Measurements from ENCODE around the gene PILRA. TPM values are rescaled to one million over a fixed set of nuclear protein-coding genes. Genes with fewer than 3 reads are reported as not detected.
"Not testable (repeated sequence)": the region's sequence is repeated elsewhere in the genome, so short reads cannot be mapped to it uniquely, and the experiment has no call there.

The PILRA gene
- total RNA-seq: 10 to 100 TPM; 11.2 to 21.5 TPM
- polyA plus RNA-seq: 10 to 100 TPM in 1 of 2 donors, 1 to 10 TPM in 1; 5.8 to 10.6 TPM
- long read RNA-seq, donor 1, transcript PILRA-201 (7 exons, 1,316 nt): minor isoform, 5 of 18 reads
- long read RNA-seq, donor 1, transcript PILRA-202 (6 exons, 1,011 nt): major isoform, 7 of 18 reads
- long read RNA-seq, donor 1, partial matches to known transcripts: 3 of 18 reads
- long read RNA-seq, donor 1, other reads (novel, unspliced or antisense): 3 of 18 reads
- long read RNA-seq, donor 2, partial matches to known transcripts: 0 of 10 reads
- long read RNA-seq, donor 2, other reads (novel, unspliced or antisense): 4 of 10 reads

DNA sequence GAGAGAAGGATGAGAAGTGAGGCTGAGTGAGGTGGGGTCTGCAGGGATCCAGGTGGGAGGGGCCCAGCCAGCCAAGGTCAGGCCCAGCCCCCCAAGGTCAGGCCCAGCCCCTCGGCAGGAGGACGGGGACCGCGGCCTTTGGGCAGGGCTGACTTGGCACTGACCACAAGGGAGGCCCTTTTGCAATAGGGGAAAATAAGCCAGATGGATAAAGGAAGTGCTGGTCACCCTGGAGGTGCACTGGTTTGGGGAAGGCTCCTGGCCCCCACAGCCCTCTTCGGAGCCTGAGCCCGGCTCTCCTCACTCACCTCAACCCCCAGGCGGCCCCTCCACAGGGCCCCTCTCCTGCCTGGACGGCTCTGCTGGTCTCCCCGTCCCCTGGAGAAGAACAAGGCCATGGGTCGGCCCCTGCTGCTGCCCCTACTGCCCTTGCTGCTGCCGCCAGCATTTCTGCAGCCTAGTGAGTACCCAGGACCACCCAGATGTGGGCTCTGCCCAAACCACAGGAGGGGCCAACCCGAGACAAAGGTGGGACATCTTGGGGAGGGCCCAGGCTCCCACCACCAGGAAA lies at the start of gene PILRA:
TSS of gene PILRA (plus strand) at position 227 of the 571 bp plus-strand sequence. CDS start at position 397, 170 bp downstream.
- intact Hi-C loops (cut with DNase I): no loop called here
- H3K4me3 ChIP-seq (ENCODE audit: low read length in 2 of 2): no peak within 1 kb of the TSS
- peak; percentile 65 for ATAC-seq (ENCODE audit: low FRiP score)
- no peaks in the 10 kb centered on the region for H3K36me3 ChIP-seq (ENCODE audit: control insufficient read depth in 1 of 2, insufficient read depth in 2 of 2, low read length in 1 of 2)
- no peak for DNase-seq
- no peaks in the 10 kb centered on the region for H3K27me3 ChIP-seq (ENCODE audit: control insufficient read depth in 1 of 2, insufficient read depth in 2 of 2, low read length in 1 of 2)
- H3K4me1 ChIP-seq (ENCODE audit: control insufficient read depth in 1 of 2, insufficient read depth in 2 of 2, low read length in 2 of 2): no peaks in the 10 kb centered on the region
- no peak within 1 kb of the TSS for H3K27ac ChIP-seq (ENCODE audit: low read depth in 1 of 2, low read length in 2 of 2)
- no peaks in the 10 kb centered on the region for H3K9me3 ChIP-seq (ENCODE audit: control insufficient read depth, low read length)
- WGBS, 2 donors: 35 to 45% methylated on average over 5 to 12 of the region's 12 CpGs

DNA sequence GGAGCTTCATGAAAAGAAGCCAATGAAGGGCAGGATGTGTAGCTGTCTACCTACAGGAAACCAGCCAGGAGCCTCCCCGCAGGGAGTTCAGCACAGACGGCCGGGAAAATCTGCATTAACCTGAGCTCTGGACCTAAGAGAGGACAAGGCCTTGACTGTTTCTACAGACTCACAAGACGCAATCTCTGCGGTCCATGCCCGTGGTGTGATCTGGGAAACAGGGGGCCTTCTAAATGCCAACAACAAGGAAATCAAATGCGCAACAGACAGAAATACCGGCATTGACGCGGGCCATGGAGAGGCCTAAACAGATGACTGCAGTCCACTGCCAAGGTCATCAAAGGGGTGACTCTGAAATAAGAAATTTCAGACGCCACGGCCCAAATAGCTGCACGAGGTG lies 49.1 kb upstream of the PILRA start:
- DNase-seq; H3K4me1 ChIP-seq (ENCODE audit: control insufficient read depth in 1 of 2, insufficient read depth in 2 of 2, low read length in 2 of 2); ATAC-seq (ENCODE audit: low FRiP score); H3K27me3 ChIP-seq (ENCODE audit: control insufficient read depth in 1 of 2, insufficient read depth in 2 of 2, low read length in 1 of 2); H3K36me3 ChIP-seq (ENCODE audit: control insufficient read depth in 1 of 2, insufficient read depth in 2 of 2, low read length in 1 of 2); H3K4me3 ChIP-seq (ENCODE audit: low read length in 2 of 2); intact Hi-C loops (cut with DNase I); H3K9me3 ChIP-seq (ENCODE audit: control insufficient read depth, low read length); H3K27ac ChIP-seq (ENCODE audit: low read depth in 1 of 2, low read length in 2 of 2): not testable (repeated sequence)
- WGBS, 2 donors: 90 to 91% methylated on average over 10 to 13 of the region's 13 CpGs

DNA sequence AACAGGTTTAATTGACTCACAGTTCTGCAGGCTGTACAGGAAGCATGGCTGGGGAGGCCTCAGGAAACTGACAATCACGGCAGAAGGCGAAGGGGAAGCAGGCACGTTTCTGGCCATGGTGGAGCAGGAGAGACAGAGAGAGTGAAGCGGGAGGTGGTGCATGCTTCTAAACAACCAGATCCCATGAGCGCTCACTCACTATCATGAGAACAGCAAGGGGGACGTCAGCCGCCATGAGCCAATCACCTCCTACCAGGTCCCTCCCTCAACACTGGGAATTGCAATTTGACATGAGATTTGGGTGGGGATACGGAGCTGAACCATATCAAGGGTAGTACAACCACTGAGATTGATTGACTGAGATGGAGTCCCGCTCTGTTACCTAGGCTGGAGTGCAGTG lies 47.6 kb upstream of the PILRA start:
- H3K9me3 ChIP-seq (ENCODE audit: control insufficient read depth, low read length); H3K27me3 ChIP-seq (ENCODE audit: control insufficient read depth in 1 of 2, insufficient read depth in 2 of 2, low read length in 1 of 2); DNase-seq; H3K36me3 ChIP-seq (ENCODE audit: control insufficient read depth in 1 of 2, insufficient read depth in 2 of 2, low read length in 1 of 2); intact Hi-C loops (cut with DNase I); H3K4me3 ChIP-seq (ENCODE audit: low read length in 2 of 2); ATAC-seq (ENCODE audit: low FRiP score); H3K4me1 ChIP-seq (ENCODE audit: control insufficient read depth in 1 of 2, insufficient read depth in 2 of 2, low read length in 2 of 2); H3K27ac ChIP-seq (ENCODE audit: low read depth in 1 of 2, low read length in 2 of 2): not testable (repeated sequence)
- WGBS, 2 donors: 91 to 94% methylated on average over 9 of the region's 9 CpGs

DNA sequence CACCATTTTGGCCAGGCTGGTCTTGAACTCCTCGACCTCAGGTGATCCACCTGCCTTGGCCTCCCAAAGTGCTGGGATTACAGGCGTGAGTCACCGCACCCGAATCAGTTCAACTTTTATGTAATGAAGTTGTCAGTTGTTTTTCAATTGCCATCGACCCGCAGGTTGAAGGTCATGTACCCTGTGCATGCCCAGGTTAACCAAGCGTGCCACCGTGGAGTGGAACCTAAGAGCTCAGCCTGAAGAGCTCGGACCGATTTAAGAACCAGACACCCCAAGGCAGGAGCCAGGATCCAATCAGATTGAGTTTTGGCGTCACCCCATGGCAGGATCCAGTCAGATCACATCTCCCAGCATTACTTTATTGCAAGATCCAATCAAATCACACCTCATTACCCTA lies 46.4 kb upstream of the PILRA start:
- H3K4me1 ChIP-seq (ENCODE audit: control insufficient read depth in 1 of 2, insufficient read depth in 2 of 2, low read length in 2 of 2); intact Hi-C loops (cut with DNase I); H3K27ac ChIP-seq (ENCODE audit: low read depth in 1 of 2, low read length in 2 of 2); H3K4me3 ChIP-seq (ENCODE audit: low read length in 2 of 2); DNase-seq; H3K9me3 ChIP-seq (ENCODE audit: control insufficient read depth, low read length); H3K36me3 ChIP-seq (ENCODE audit: control insufficient read depth in 1 of 2, insufficient read depth in 2 of 2, low read length in 1 of 2); H3K27me3 ChIP-seq (ENCODE audit: control insufficient read depth in 1 of 2, insufficient read depth in 2 of 2, low read length in 1 of 2); ATAC-seq (ENCODE audit: low FRiP score): not testable (repeated sequence)
- 89 to 91% methylated on average over 10 of the region's 11 CpGs for WGBS, 2 donors

DNA sequence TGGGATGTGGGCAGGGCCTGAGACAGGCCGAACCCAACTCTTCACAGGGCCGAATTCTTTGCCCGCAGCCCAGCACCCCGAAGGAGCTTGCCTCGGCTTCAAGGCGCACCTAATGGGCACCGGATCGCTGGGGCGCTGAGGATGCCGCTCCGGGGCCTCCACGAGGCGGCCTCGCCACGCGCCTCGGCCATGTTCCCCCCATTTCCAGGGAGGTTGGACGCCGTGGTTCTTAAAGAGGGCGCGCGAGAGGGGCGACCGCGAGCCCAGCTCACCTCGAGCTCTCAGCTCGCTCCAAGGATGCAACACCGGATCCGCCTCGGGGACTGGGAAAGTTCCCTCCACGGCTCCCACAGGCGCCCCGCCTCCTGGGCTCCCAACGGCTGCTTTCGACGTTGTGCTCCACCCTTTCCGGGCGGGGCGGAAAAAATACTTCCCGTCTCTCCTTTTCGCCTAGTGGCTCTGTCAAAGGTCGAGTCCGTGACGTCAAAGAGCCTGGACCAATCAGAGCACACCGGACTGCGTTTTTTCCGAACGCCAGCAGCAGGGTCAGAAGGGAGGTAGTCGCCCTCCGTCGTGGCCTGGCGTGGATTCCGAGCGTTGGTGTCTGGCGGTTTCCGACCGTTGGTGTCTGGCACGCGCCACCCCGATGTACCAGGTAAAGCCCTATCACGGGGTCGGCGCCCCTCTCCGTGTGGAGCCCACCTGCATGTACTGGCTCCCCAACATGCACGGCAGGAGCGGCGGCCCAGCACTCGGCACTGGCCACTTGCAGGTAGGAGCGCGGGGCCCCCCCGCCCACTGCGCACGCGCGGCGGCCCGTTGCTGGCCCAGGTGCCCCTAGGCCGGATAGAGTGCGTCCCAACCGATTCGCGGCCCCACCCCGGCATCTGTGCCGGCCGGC lies 37.5 kb upstream of the PILRA start:
- H3K27ac ChIP-seq (ENCODE audit: low read depth in 1 of 2, low read length in 2 of 2): peak overlapping the region in 1 of 2 donors; percentile 60
- H3K9me3 ChIP-seq (ENCODE audit: control insufficient read depth, low read length); H3K36me3 ChIP-seq (ENCODE audit: control insufficient read depth in 1 of 2, insufficient read depth in 2 of 2, low read length in 1 of 2); H3K4me1 ChIP-seq (ENCODE audit: control insufficient read depth in 1 of 2, insufficient read depth in 2 of 2, low read length in 2 of 2); H3K27me3 ChIP-seq (ENCODE audit: control insufficient read depth in 1 of 2, insufficient read depth in 2 of 2, low read length in 1 of 2); intact Hi-C loops (cut with DNase I): not testable (repeated sequence)
- WGBS, 2 donors: 0% methylated on average over 75 to 83 of the region's 85 CpGs
- DNase-seq (peak; percentile 96), ATAC-seq (ENCODE audit: low FRiP score) (peak; percentile 100)
- H3K4me3 ChIP-seq (ENCODE audit: low read length in 2 of 2): peak overlapping the region; percentile 7 to 94

DNA sequence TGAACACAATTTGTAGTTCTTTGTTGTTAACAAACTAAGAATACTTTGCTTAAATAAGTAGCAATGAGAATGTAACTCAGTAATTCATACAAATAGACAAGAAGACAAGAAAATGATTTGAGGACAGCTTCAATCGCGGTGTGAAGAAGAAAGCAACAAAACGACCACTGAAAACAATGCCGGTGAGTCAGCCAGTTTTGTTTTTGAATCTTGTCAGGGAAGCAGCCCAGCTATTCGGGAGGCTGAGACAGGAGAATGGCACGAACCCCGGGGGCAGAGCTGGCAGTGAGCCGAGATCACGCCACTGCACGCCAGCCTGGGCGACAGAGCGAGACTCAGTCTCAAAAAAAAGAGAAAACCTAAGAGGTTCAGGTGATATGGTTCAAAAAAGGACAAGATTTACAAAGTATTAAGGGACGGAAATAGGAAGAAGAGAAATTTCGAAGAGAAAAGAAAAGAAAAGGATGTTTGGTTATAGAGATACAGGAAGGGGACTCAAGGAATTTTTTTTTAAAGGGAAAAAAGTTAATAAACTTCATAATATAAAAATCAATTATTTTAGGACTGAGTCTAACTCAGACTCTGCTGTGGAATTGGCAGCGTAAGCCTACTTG lies 35.1 kb upstream of the PILRA start:
- DNase-seq; intact Hi-C loops (cut with DNase I): not testable (repeated sequence)
- WGBS, 2 donors: 86 to 87% methylated on average over 15 of the region's 15 CpGs

DNA sequence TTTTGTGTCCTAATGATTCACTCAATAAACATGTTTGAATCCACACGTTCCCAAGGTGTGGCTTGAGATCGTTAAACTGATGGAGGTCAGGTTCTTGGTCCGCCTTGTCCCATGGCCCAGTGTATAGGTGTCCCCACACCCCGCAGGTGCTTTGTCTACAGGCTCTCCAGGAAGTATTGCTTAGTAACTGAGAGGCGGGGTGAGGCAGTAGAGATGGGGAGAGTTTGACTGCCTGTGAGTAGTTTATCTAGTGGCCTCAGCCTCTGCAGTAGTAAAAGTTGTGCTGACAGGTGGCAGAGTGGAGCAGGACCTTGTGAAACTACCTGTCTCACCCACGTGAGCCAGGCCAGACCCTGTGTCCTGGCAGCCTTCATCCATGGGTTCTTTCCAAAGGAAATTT lies 32.0 kb upstream of the PILRA start:
- H3K36me3 ChIP-seq (ENCODE audit: control insufficient read depth in 1 of 2, insufficient read depth in 2 of 2, low read length in 1 of 2); intact Hi-C loops (cut with DNase I); H3K9me3 ChIP-seq (ENCODE audit: control insufficient read depth, low read length); H3K27me3 ChIP-seq (ENCODE audit: control insufficient read depth in 1 of 2, insufficient read depth in 2 of 2, low read length in 1 of 2); ATAC-seq (ENCODE audit: low FRiP score); H3K4me3 ChIP-seq (ENCODE audit: low read length in 2 of 2); H3K27ac ChIP-seq (ENCODE audit: low read depth in 1 of 2, low read length in 2 of 2); H3K4me1 ChIP-seq (ENCODE audit: control insufficient read depth in 1 of 2, insufficient read depth in 2 of 2, low read length in 2 of 2); DNase-seq: not testable (repeated sequence)
- WGBS, 2 donors: 80% methylated on average over 6 of the region's 6 CpGs

More for the DNA sequence above, 35.1 kb upstream of the PILRA start:
- H3K4me1 ChIP-seq (ENCODE audit: control insufficient read depth in 1 of 2, insufficient read depth in 2 of 2, low read length in 2 of 2); H3K9me3 ChIP-seq (ENCODE audit: control insufficient read depth, low read length); H3K27me3 ChIP-seq (ENCODE audit: control insufficient read depth in 1 of 2, insufficient read depth in 2 of 2, low read length in 1 of 2); H3K4me3 ChIP-seq (ENCODE audit: low read length in 2 of 2); H3K27ac ChIP-seq (ENCODE audit: low read depth in 1 of 2, low read length in 2 of 2); ATAC-seq (ENCODE audit: low FRiP score); H3K36me3 ChIP-seq (ENCODE audit: control insufficient read depth in 1 of 2, insufficient read depth in 2 of 2, low read length in 1 of 2): not testable (repeated sequence)

DNA sequence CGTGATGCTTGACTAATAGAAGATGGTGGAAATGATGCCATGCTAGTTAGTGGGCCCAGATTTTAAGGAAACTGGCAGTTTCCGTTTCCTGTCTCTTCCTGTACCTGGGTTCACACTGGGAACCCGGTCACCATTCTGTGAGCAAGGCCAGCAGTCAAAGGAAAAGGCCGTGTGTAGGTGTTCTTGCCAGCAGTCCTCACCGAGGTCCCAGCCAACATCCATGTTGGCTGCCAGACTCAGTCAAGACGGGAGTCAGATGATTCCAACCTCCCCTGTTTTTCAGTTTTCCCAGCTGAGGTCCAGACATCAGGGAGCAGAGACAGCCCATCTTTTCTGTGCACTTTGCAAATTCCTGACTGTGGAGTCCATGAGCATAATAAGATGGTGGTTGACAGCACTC lies 30.5 kb upstream of the PILRA start:
- Histone ChIP-seq H3K36me3 (ENCODE audit: control insufficient read depth in 1 of 2, insufficient read depth in 2 of 2, low read length in 1 of 2) (peaks cover 4 to 7% of the 10 kb centered on the region in 2 donors), H3K4me1 (ENCODE audit: control insufficient read depth in 1 of 2, insufficient read depth in 2 of 2, low read length in 2 of 2) (no peaks in the 10 kb centered on the region), H3K27ac (ENCODE audit: low read depth in 1 of 2, low read length in 2 of 2) (no peak overlapping the region), H3K27me3 (ENCODE audit: control insufficient read depth in 1 of 2, insufficient read depth in 2 of 2, low read length in 1 of 2) (no peaks in the 10 kb centered on the region), H3K4me3 (ENCODE audit: low read length in 2 of 2) (no peak overlapping the region), H3K9me3 (ENCODE audit: control insufficient read depth, low read length) (no peaks in the 10 kb centered on the region)
- WGBS, 2 donors: 36 to 37% methylated on average over 6 of the region's 6 CpGs
- intact Hi-C loops (cut with DNase I): no loop called here
- DNase-seq (no peak), ATAC-seq (ENCODE audit: low FRiP score) (no peak)

Measured in aorta (tissue), 5 donors.